NAMALWA (cell line): ENCODE results near the gene TMC2.
"Not testable (repeated sequence)": the region's sequence is repeated elsewhere in the genome, so short reads cannot be mapped to it uniquely, and the experiment has no call there.

ENCODE experiments used
- DNase-seq: peaks from one replicate; pipeline ENCODE4 v3.0.0-alpha.2; 2015; ENCODE audit warnings: low spot score

Gene TMC2

GRCh38 chr20:2526218-2526583, 10.2 kb upstream of the TMC2 start:
- not testable (repeated sequence) for DNase-seq

- no peak for DNase-seq
Measured at GRCh38 chr20:2527762-2528161, 8.6 kb upstream of the TMC2 start.

- no peak for DNase-seq
Measured at GRCh38 chr20:2528671-2529271, 7.6 kb upstream of the TMC2 start.

GRCh38 chr20:2533118-2533517, 3.3 kb upstream of the TMC2 start:
- DNase-seq: no peak

- DNase-seq: no peak
Measured at GRCh38 chr20:2535711-2536559, 438 bp upstream of the TMC2 start.

GRCh38 chr20:2537101-2537500, 728 bp downstream of the TMC2 start:
- no peak for DNase-seq

- no peak for DNase-seq
Measured at GRCh38 chr20:2538356-2538755, 2.0 kb downstream of the TMC2 start.

- no peak for DNase-seq
Measured at GRCh38 chr20:2538931-2539720, 2.8 kb downstream of the TMC2 start.

- no peak for DNase-seq
Measured at GRCh38 chr20:2541940-2542339, 5.6 kb downstream of the TMC2 start.

GRCh38 chr20:2542361-2542760, 6.0 kb downstream of the TMC2 start:
- DNase-seq: no peak

GRCh38 chr20:2544211-2544610, 7.8 kb downstream of the TMC2 start:
- DNase-seq: no peak

GRCh38 chr20:2545594-2545993, 9.2 kb downstream of the TMC2 start:
- no peak for DNase-seq

- no peak for DNase-seq
Measured at GRCh38 chr20:2557873-2558580, 21.7 kb downstream of the TMC2 start.

GRCh38 chr20:2558581-2559278, 22.4 kb downstream of the TMC2 start:
- no peak for DNase-seq

GRCh38 chr20:2559279-2559626, 22.9 kb downstream of the TMC2 start:
- DNase-seq: no peak

- DNase-seq: no peak
Measured at GRCh38 chr20:2559651-2560050, 23.3 kb downstream of the TMC2 start.

- DNase-seq: no peak
Measured at GRCh38 chr20:2563116-2563515, 26.7 kb downstream of the TMC2 start.

- no peak for DNase-seq
Measured at GRCh38 chr20:2564406-2564805, 28.0 kb downstream of the TMC2 start.

- no peak for DNase-seq
Measured at GRCh38 chr20:2575682-2576081, 39.3 kb downstream of the TMC2 start.

- no peak for DNase-seq
Measured at GRCh38 chr20:2576317-2576727, 39.9 kb downstream of the TMC2 start.

- peak; percentile 20 for DNase-seq
Measured at GRCh38 chr20:2578475-2579192, 42.3 kb downstream of the TMC2 start.
